H1 (cell line): ENCODE data around the gene BCAS3. TPM values are rescaled to one million over a fixed set of nuclear protein-coding genes. Genes with fewer than 3 reads are reported as not detected.

Experiments
- CTCF ChIA-PET: fragments of 300-600 bp; sonication (Branson Sonifier 250); formaldehyde crosslinking; loops from one replicate; lab custom pipeline; 2021; ENCODE audit not compliant: partially characterized antibody; lab: Charles Lee
- POLR2A ChIA-PET: fragments of 300-600 bp; sonication (Branson Sonifier 250); formaldehyde crosslinking; loops from one replicate; lab custom pipeline; 2021; ENCODE audit warnings: inconsistent platforms; ENCODE audit not compliant: partially characterized antibody; lab: Charles Lee
- DNase-seq, 2 experiments: peaks; one replicate each; pipeline versions ENCODE4 v3.0.0 to v3.0.0-alpha.2; 2010 to 2022; ENCODE audit warnings: low spot score in 2 of 2, low read depth in 1 of 2, mixed read lengths in 1 of 2
- FAIRE-seq: peaks from 2 replicates; lab custom pipeline; 2011; peaks lifted over from hg19 to GRCh38; lab: Jason Lieb, UNC
- H2AFZ ChIP-seq: 2 replicates; pipeline ENCODE4 v1.8.1; 2012; ENCODE audit warnings: low read length, inconsistent platforms
- H2AK5ac ChIP-seq: 2 replicates; pipeline ENCODE4 v1.6.1; 2013; ENCODE audit warnings: low read depth, low read length
- H2BK120ac ChIP-seq: replicated peaks from 2 replicates; pipeline ENCODE3; 2013; ENCODE audit warnings: low read depth, low read length, inconsistent platforms
- H2BK12ac ChIP-seq: 2 replicates; pipeline ENCODE4 v1.6.1; 2013; ENCODE audit warnings: low read depth, low read length
- H2BK15ac ChIP-seq: 2 replicates; pipeline ENCODE4 v1.6.1; 2013; ENCODE audit warnings: low read length
- H2BK20ac ChIP-seq: 2 replicates; pipeline ENCODE4 v1.6.1; 2013; ENCODE audit warnings: low read length
- H2BK5ac ChIP-seq: 2 replicates; pipeline ENCODE4 v1.6.1; 2013; ENCODE audit warnings: low read depth, low read length
- H3K14ac ChIP-seq: 2 replicates; pipeline ENCODE4 v1.6.1; 2013; ENCODE audit warnings: inconsistent platforms; ENCODE audit not compliant: insufficient read length
- H3K18ac ChIP-seq: 2 replicates; pipeline ENCODE4 v1.6.1; 2013; ENCODE audit warnings: low read length; ENCODE audit errors: extremely low read depth
- H3K23ac ChIP-seq: 2 replicates; pipeline ENCODE4 v1.6.1; 2013; ENCODE audit warnings: inconsistent platforms; ENCODE audit not compliant: insufficient read length
- H3K23me2 ChIP-seq: 2 replicates; pipeline ENCODE4 v1.6.1; 2013; ENCODE audit warnings: low read depth, low read length
- H3K27ac ChIP-seq: 2 replicates; pipeline ENCODE4 v1.6.1; 2011; ENCODE audit warnings: low read depth, low read length, inconsistent platforms
- H3K27me3 ChIP-seq, 4 experiments: replicated peaks in 1 of 4; 1 replicate in 1 of 4; 2 replicates in 3 of 4; pipeline versions ENCODE4 v1.6.1 to v1.8.1; 2011 to 2013; ENCODE audit warnings: low read length in 3 of 4, mild to moderate bottlenecking in 3 of 4, inconsistent platforms in 2 of 4, mixed read lengths in 2 of 4, moderate library complexity in 1 of 4; ENCODE audit not compliant: control insufficient read depth in 3 of 4, insufficient read depth in 3 of 4; ENCODE audit errors: extremely low read depth in 1 of 4
- H3K36me3 ChIP-seq, 4 experiments: 2 replicates each; pipeline versions ENCODE4 v1.6.1 to v1.8.1; 2011 to 2013; ENCODE audit warnings: mild to moderate bottlenecking in 4 of 4, low read length in 3 of 4, moderate library complexity in 2 of 4, control low read depth in 1 of 4, inconsistent platforms in 1 of 4; ENCODE audit not compliant: insufficient read depth in 4 of 4, control insufficient read depth in 2 of 4
- H3K4ac ChIP-seq: replicated peaks from 2 replicates; pipeline ENCODE3; 2013; ENCODE audit warnings: low read length, low read depth, mixed read lengths, inconsistent platforms; ENCODE audit not compliant: insufficient read length
- H3K4me1 ChIP-seq, 4 experiments: replicated peaks in 1 of 4; 1 replicate in 1 of 4; 2 replicates in 3 of 4; pipeline versions ENCODE4 v1.6.1 to v1.8.1; 2011 to 2013; ENCODE audit warnings: low read length in 3 of 4, inconsistent platforms in 2 of 4, mixed read lengths in 1 of 4; ENCODE audit not compliant: insufficient read depth in 4 of 4, control insufficient read depth in 3 of 4
- H3K4me2 ChIP-seq, 2 experiments: 2 replicates each; pipeline versions ENCODE4 v1.6.1 to v1.8.1; 2011 to 2013; ENCODE audit warnings: low read depth in 2 of 2, low read length in 2 of 2, control low read depth in 1 of 2, inconsistent platforms in 1 of 2, mild to moderate bottlenecking in 1 of 2; ENCODE audit not compliant: insufficient read depth in 1 of 2
- H3K4me3 ChIP-seq, 4 experiments: fragments of 200-600, 300-600 bp in 1 of 4; sonication (generic), shearing (Covaris generic), sonication (Bioruptor Twin) in 1 of 4; 2 replicates each; pipeline versions ENCODE4 v1.5.1 to v1.8.1; 2011 to 2016; ENCODE audit warnings: low read length in 4 of 4, low read depth in 3 of 4, control low read depth in 2 of 4, inconsistent platforms in 2 of 4, mild to moderate bottlenecking in 2 of 4, mixed read lengths in 1 of 4, moderate library complexity in 1 of 4; ENCODE audit not compliant: insufficient read depth in 2 of 4; ENCODE audit errors: extremely low read depth in 1 of 4
- H3K56ac ChIP-seq: replicated peaks from 2 replicates; pipeline ENCODE3; 2013; ENCODE audit warnings: low read depth, mild to moderate bottlenecking, mixed read lengths, low read length, inconsistent platforms; ENCODE audit not compliant: insufficient read length
- H3K79me1 ChIP-seq: 2 replicates; pipeline ENCODE4 v1.6.1; 2013; ENCODE audit warnings: low read depth, low read length, control low read depth
- H3K79me2 ChIP-seq, 2 experiments: 2 replicates each; pipeline versions ENCODE4 v1.6.1 to v1.8.1; 2012 to 2013; ENCODE audit warnings: low read length in 2 of 2, mild to moderate bottlenecking in 2 of 2, inconsistent platforms in 1 of 2; ENCODE audit not compliant: insufficient read depth in 2 of 2, control insufficient read depth in 1 of 2
- H3K9ac ChIP-seq, 4 experiments: replicated peaks in 1 of 4; 1 replicate in 1 of 4; 2 replicates in 3 of 4; pipeline versions ENCODE4 v1.6.1 to v1.8.1; 2011 to 2013; ENCODE audit warnings: low read depth in 3 of 4, low read length in 3 of 4, control low read depth in 2 of 4, mild to moderate bottlenecking in 2 of 4, moderate library complexity in 2 of 4, inconsistent platforms in 1 of 4; ENCODE audit errors: extremely low read depth in 1 of 4
- H3K9me3 ChIP-seq, 2 experiments: 2 replicates each; pipeline versions ENCODE4 v1.6.1 to v1.8.1; 2012 to 2013; ENCODE audit warnings: mild to moderate bottlenecking in 2 of 2, moderate library complexity in 2 of 2, control low read depth in 1 of 2, inconsistent platforms in 1 of 2, low read depth in 1 of 2, low read length in 1 of 2, mixed read lengths in 1 of 2; ENCODE audit not compliant: insufficient read depth in 2 of 2
- H4K20me1 ChIP-seq, 2 experiments: replicated peaks in 1 of 2; 2 replicates each; pipeline versions ENCODE3 to v1.8.1; 2011 to 2013; ENCODE audit warnings: inconsistent platforms in 2 of 2, low read length in 2 of 2, mild to moderate bottlenecking in 1 of 2; ENCODE audit not compliant: insufficient read depth in 2 of 2, control insufficient read depth in 1 of 2
- H4K5ac ChIP-seq: 2 replicates; pipeline ENCODE4 v1.6.1; 2013; ENCODE audit warnings: low read length, low read depth, mixed read lengths, inconsistent platforms; ENCODE audit not compliant: insufficient read length
- H4K8ac ChIP-seq: 2 replicates; pipeline ENCODE4 v1.8.0; 2013; ENCODE audit warnings: mild to moderate bottlenecking, moderate library complexity, low read length, inconsistent platforms; ENCODE audit not compliant: insufficient read depth; ENCODE audit errors: extremely low read depth
- H4K91ac ChIP-seq: replicated peaks from 2 replicates; pipeline ENCODE3; 2013; ENCODE audit warnings: low read length, mixed read lengths, inconsistent platforms; ENCODE audit not compliant: insufficient read length
- CBX5 ChIP-seq: fragments of 300-800, 300-1000 bp; sonication (generic); IDR thresholded peaks from 2 replicates; pipeline ENCODE4 v1.7.1; 2016; ENCODE audit warnings: antibody characterized with exemption, low read length, low read depth
- CTCF ChIP-seq, 3 experiments: IDR thresholded peaks; 1 replicate in 2 of 3; 2 replicates in 1 of 3; pipeline versions ENCODE4 v1.5.1 to v1.6.1; 2011; ENCODE audit warnings: low read length in 3 of 3, mild to moderate bottlenecking in 3 of 3, inconsistent platforms in 2 of 3, low read depth in 1 of 3, moderate library complexity in 1 of 3; ENCODE audit not compliant: insufficient read depth in 1 of 3; ENCODE audit errors: control extremely low read depth in 1 of 3
- EGR1 ChIP-seq: IDR thresholded peaks from 2 replicates; pipeline ENCODE4 v1.6.1; 2011; ENCODE audit warnings: low read depth, low read length, borderline replicate concordance
- JUND ChIP-seq: IDR thresholded peaks from 2 replicates; pipeline ENCODE4 v1.6.1; 2011; ENCODE audit warnings: mild to moderate bottlenecking, improper control_type of control experiment, low read length
- KDM1A ChIP-seq: fragments of 200-600, 300-600 bp; sonication (generic); IDR thresholded peaks from 2 replicates; pipeline ENCODE4 v1.7.1; 2016; ENCODE audit warnings: mild to moderate bottlenecking, low read length, borderline replicate concordance
- NRF1 ChIP-seq: IDR thresholded peaks from 2 replicates; pipeline ENCODE4 v1.6.1; 2011; ENCODE audit warnings: mild to moderate bottlenecking, low read depth, low read length, improper control_type of control experiment
- WGBS, 2 experiments: shearing (Covaris generic) in 1 of 2; methylation state at CpG; one replicate each; pipeline versions ENCODE4 v1.1.6 to v1.1.7; 2013 to 2015; ENCODE audit warnings: low lambda C conversion rate in 2 of 2, mixed read lengths in 2 of 2, inconsistent platforms in 1 of 2, low coverage in 1 of 2, missing lambda C conversion rate in 1 of 2; ENCODE audit not compliant: insufficient replicate concordance in 2 of 2, insufficient coverage in 1 of 2, insufficient read length in 1 of 2; ENCODE audit errors: extremely low coverage in 1 of 2, missing lambda C conversion rate in 1 of 2; 5-methylcytosine and 5-hydroxymethylcytosine counted together
- polyA plus RNA-seq, 7 experiments: library from polyadenylated mRNA; depleted of rRNA in 3 of 7; stranded (reverse) in 5 of 7; unstranded in 2 of 7; fragments of >200 nt in 5 of 7; fragments of 200-250 nt in 2 of 7; gene quantifications; 1 replicate in 5 of 7; 2 replicates in 1 of 7; 4 replicates in 1 of 7; pipeline versions ENCODE4 v1.2.1 to v1.2.3, GENCODE V29; 2011 to 2013; ENCODE audit warnings: missing spikeins in 2 of 7, mixed read lengths in 2 of 7
- total RNA-seq: library from RNA; stranded (reverse); fragmentation: NEBNext Ultra II Directional; extraction: Animal tissue kit (Norgen Biotek cat#: 25700); gene quantifications from 2 replicates; pipeline ENCODE4 v1.2.1, GENCODE V29; 2021

The BCAS3 gene
- total and polyA plus RNA-seq, 2 of the 8 experiments (the other 6 are each of a cell fraction or from before 2014, with no cell fraction given): 9.9 to 13.3 TPM

- no peak overlapping the region for H2AK5ac ChIP-seq
- H4K5ac ChIP-seq: no peak overlapping the region
- H2AFZ ChIP-seq: no peak overlapping the region
- H3K9ac ChIP-seq: no peak overlapping the region
- no peak overlapping the region for H3K14ac ChIP-seq
- H4K20me1 ChIP-seq: no peaks in the 10 kb centered on the region
- no peak overlapping the region for H2BK12ac ChIP-seq
- no peak overlapping the region for H3K18ac ChIP-seq
- DNase-seq (no peak), FAIRE-seq (no peak)
- no peak overlapping the region for H3K23ac ChIP-seq
- H3K36me3 ChIP-seq: no peaks in the 10 kb centered on the region
- no peak overlapping the region for H3K4me2 ChIP-seq
- H3K4ac ChIP-seq: no peak overlapping the region
- H3K79me2 ChIP-seq: no peaks in the 10 kb centered on the region
- no peak overlapping the region for H4K8ac ChIP-seq
- H3K56ac ChIP-seq: no peak overlapping the region
- WGBS, 2 experiments: 87% methylated on average over 2 of the region's 2 CpGs; no CpG with 5 or more reads in 1 of the 2 experiments
- no peak overlapping the region for H2BK5ac ChIP-seq
- H3K27me3 ChIP-seq: no peaks in the 10 kb centered on the region
- no peaks in the 10 kb centered on the region for H3K23me2 ChIP-seq
- ChIA-PET CTCF (interaction anchor here (0.6 kb wide), 1 partner anchor 244 kb away, joined by 6 read pairs; no protein-coding TSS in a partner anchor), POLR2A (no interaction called here)
- H3K4me1 ChIP-seq: peaks cover 0 to 5% (median 0%) of the 10 kb centered on the region in 4 experiments; a peak in 2 of 7 replicates
- no peak overlapping the region for H3K4me3 ChIP-seq
- no peaks in the 10 kb centered on the region for H3K79me1 ChIP-seq
- no peaks in the 10 kb centered on the region for H3K9me3 ChIP-seq
- no peak overlapping the region for H3K27ac ChIP-seq
- no peak overlapping the region for H4K91ac ChIP-seq
- H2BK15ac ChIP-seq: no peak overlapping the region
- H2BK20ac ChIP-seq: no peak overlapping the region
- H2BK120ac ChIP-seq: no peak overlapping the region
- TF ChIP-seq KDM1A (no peak), CBX5 (no peak), JUND (no peak), NRF1 (no peak), CTCF (IDR thresholded peaks at IDR 0.05; ENCODE audit: control extremely low read depth in 1 of 3, insufficient read depth in 1 of 3, low read depth in 1 of 3, low read length in 3 of 3) (no peak), EGR1 (no peak)
Measured at GRCh38 chr17:61239327-61239726, 561.7 kb downstream of the BCAS3 start.
